PC-9 (cell line): ENCODE results near the gene GATA2. TPM values are rescaled to one million over a fixed set of nuclear protein-coding genes. Genes with fewer than 3 reads are reported as not detected.
A peak's percentile ranks its signal among the peaks of the same experiment; 100 is the strongest.

Experiments
- BruUV-seq: library from RNA; stranded (reverse); fragments of 400-500 nt; replicated peaks from 2 replicates; lab custom pipeline; 2021; lab: Mats Ljungman, UMichigan
- CTCF ChIA-PET: fragments of 300-600 bp; sonication (Branson Sonifier 250); formaldehyde crosslinking; loops from one replicate; lab custom pipeline; 2022; ENCODE audit warnings: antibody characterized with exemption; lab: Charles Lee
- POLR2A ChIA-PET: fragments of 300-600 bp; sonication (Branson Sonifier 250); formaldehyde crosslinking; loops from one replicate; lab custom pipeline; 2022; ENCODE audit warnings: antibody characterized with exemption; ENCODE audit not compliant: unreplicated experiment; lab: Charles Lee
- DNase-seq, 2 experiments: peaks; one replicate each; pipeline versions ENCODE4 v3.0.0 to v3.0.0-alpha.2; 2015 to 2022; ENCODE audit warnings: mixed read lengths in 1 of 2
- H2AFZ ChIP-seq: fragments of 200-600 bp; sonication (generic); 2 replicates; pipeline ENCODE4 v1.8.1; 2017; ENCODE audit warnings: antibody characterized with exemption
- H3F3A ChIP-seq: fragments of 200-600 bp; sonication (generic); 2 replicates; pipeline ENCODE4 v1.8.1; 2017; ENCODE audit warnings: antibody characterized with exemption, mild to moderate bottlenecking, low read depth; ENCODE audit not compliant: insufficient read depth
- H3K27ac ChIP-seq: fragments of 200-600 bp; sonication (generic); 2 replicates; pipeline ENCODE4 v1.6.1; 2016; ENCODE audit warnings: mixed run types
- H3K27me3 ChIP-seq: fragments of 200-600 bp; sonication (generic); 2 replicates; pipeline ENCODE4 v1.6.1; 2016; ENCODE audit warnings: low read depth, mixed run types; ENCODE audit not compliant: insufficient read depth
- H3K36me3 ChIP-seq: fragments of 200-600 bp; sonication (generic); 2 replicates; pipeline ENCODE4 v1.6.1; 2016; ENCODE audit warnings: low read depth, mixed run types
- H3K4me1 ChIP-seq: fragments of 200-600 bp; sonication (generic); replicated peaks from 2 replicates; pipeline ENCODE4 v1.6.1; 2016; ENCODE audit warnings: mixed run types; ENCODE audit not compliant: insufficient read depth
- H3K4me2 ChIP-seq: fragments of 200-600 bp; sonication (generic); 2 replicates; pipeline ENCODE4 v1.6.1; 2017; ENCODE audit warnings: mixed run types
- H3K4me3 ChIP-seq: fragments of 200-600 bp; sonication (generic); 2 replicates; pipeline ENCODE4 v1.6.1; 2016; ENCODE audit warnings: mixed run types
- H3K79me2 ChIP-seq: fragments of 200-600 bp; sonication (generic); 2 replicates; pipeline ENCODE4 v1.6.1; 2017; ENCODE audit warnings: low read depth, mixed run types
- H3K9me2 ChIP-seq: fragments of 200-600 bp; sonication (generic); 2 replicates; pipeline ENCODE4 v1.8.1; 2017; ENCODE audit warnings: mild to moderate bottlenecking; ENCODE audit not compliant: insufficient read depth
- H3K9me3 ChIP-seq: fragments of 200-600 bp; sonication (generic); 2 replicates; pipeline ENCODE4 v1.8.1; 2016; ENCODE audit warnings: low read depth; ENCODE audit not compliant: insufficient read depth
- H4K20me1 ChIP-seq: fragments of 200-600 bp; sonication (generic); 2 replicates; pipeline ENCODE4 v1.8.1; 2017; ENCODE audit not compliant: insufficient read depth
- CTCF ChIP-seq: fragments of 200-600 bp; sonication (generic); conservative IDR thresholded peaks from 2 replicates; pipeline ENCODE4 v1.6.1; 2017; ENCODE audit warnings: mixed run types, antibody characterized with exemption, mild to moderate bottlenecking, moderate library complexity
- EZH2 ChIP-seq: fragments of 200-600 bp; sonication (generic); IDR thresholded peaks from 2 replicates; pipeline ENCODE4 v1.8.0; 2017; ENCODE audit warnings: antibody characterized with exemption, low read depth
- intact Hi-C: fragments of 100-400 bp; cut with micrococcal nuclease; formaldehyde crosslinking; loops from one replicate; pipeline ENCODE4 v1.10.0; 2022; ENCODE audit not compliant: unreplicated experiment
- total RNA-seq: library from RNA; stranded (reverse); gene quantifications from 2 replicates; pipeline ENCODE4 v1.2.3, GENCODE V29; 2021

The GATA2 gene
- total RNA-seq, 1 experiment from 2014 or later, result 29.0 TPM

GRCh38 chr3:128433837-128434165, 59.2 kb downstream of the GATA2 start:
- H3K4me3 ChIP-seq, result no peak overlapping the region
- H3F3A ChIP-seq, result peaks cover 44% of the 10 kb centered on the region
- H2AFZ ChIP-seq, result no peak overlapping the region
- H3K9me2 ChIP-seq, result no peaks in the 10 kb centered on the region
- peak; percentile 93 to 95 for DNase-seq
- TF ChIP-seq EZH2 (no peak), CTCF (no peak)
- H4K20me1 ChIP-seq, result no peaks in the 10 kb centered on the region
- H3K27ac ChIP-seq, result peak overlapping the region; percentile 77
- H3K4me2 ChIP-seq, result peak overlapping the region; percentile 87
- ChIA-PET POLR2A (interaction anchor here (0.6 to 0.7 kb wide), 3 partner anchors 59 to 159 kb away, joined by 3 to 9 read pairs (median 5); no protein-coding TSS in a partner anchor), CTCF (interaction anchor here (1.0 kb wide), 1 partner anchor 49 kb away, joined by 3 read pairs; no protein-coding TSS in a partner anchor)
- H3K27me3 ChIP-seq, result no peaks in the 10 kb centered on the region
- no TSS peak for BruUV-seq
- no peaks in the 10 kb centered on the region for H3K36me3 ChIP-seq
- no peaks in the 10 kb centered on the region for H3K79me2 ChIP-seq
- intact Hi-C loops, result no loop called here
- peaks cover 52% of the 10 kb centered on the region for H3K4me1 ChIP-seq
- peaks cover 6% of the 10 kb centered on the region; the same call in 1 of the 2 replicates for H3K9me3 ChIP-seq

- peak overlapping the region; percentile 87 for H3K4me2 ChIP-seq
- no peaks in the 10 kb centered on the region for H3K9me2 ChIP-seq
- peak overlapping the region; percentile 77 for H3K27ac ChIP-seq
- peaks cover 44% of the 10 kb centered on the region for H3F3A ChIP-seq
- no peaks in the 10 kb centered on the region for H4K20me1 ChIP-seq
- no TSS peak for BruUV-seq
- peak; percentile 42 to 60 for DNase-seq
- intact Hi-C loops, result no loop called here
- H3K9me3 ChIP-seq, result peaks cover 6% of the 10 kb centered on the region; the same call in 1 of the 2 replicates
- H3K4me1 ChIP-seq, result peaks cover 53% of the 10 kb centered on the region
- peak overlapping the region; percentile 56 for H3K4me3 ChIP-seq
- H3K36me3 ChIP-seq, result no peaks in the 10 kb centered on the region
- peak overlapping the region; percentile 63; the same call in 1 of the 2 replicates for H2AFZ ChIP-seq
- H3K79me2 ChIP-seq, result no peaks in the 10 kb centered on the region
- H3K27me3 ChIP-seq, result no peaks in the 10 kb centered on the region
- TF ChIP-seq CTCF, result no peak
- POLR2A ChIA-PET, result interaction anchor here (0.6 to 0.7 kb wide), 6 partner anchors 19 to 172 kb away, joined by 3 to 9 read pairs (median 5); no protein-coding TSS in a partner anchor
- CTCF ChIA-PET, result interaction anchor here (0.6 to 1.0 kb wide), 3 partner anchors 50 to 338 kb away, joined by 3 to 4 read pairs (median 3); no protein-coding TSS in a partner anchor
Observed at GRCh38 chr3:128432971-128433836, 59.8 kb downstream of the GATA2 start.

- Histone ChIP-seq H2AFZ (peak overlapping the region; percentile 63), H3K4me3 (peak overlapping the region; percentile 56; the same call in 1 of the 2 replicates), H3K27me3 (no peaks in the 10 kb centered on the region)
Observed at GRCh38 chr3:128432301-128432970, 60.6 kb downstream of the GATA2 start.

More at GRCh38 chr3:128432301-128432970, 60.6 kb downstream of the GATA2 start:
- Histone ChIP-seq H3K4me2 (peak overlapping the region; percentile 87), H3K27ac (peak overlapping the region; percentile 77; the same call in 1 of the 2 replicates), H3K36me3 (no peaks in the 10 kb centered on the region), H3K79me2 (no peaks in the 10 kb centered on the region), H3K4me1 (peaks cover 61% of the 10 kb centered on the region), H3K9me3 (peaks cover 3% of the 10 kb centered on the region; the same call in 1 of the 2 replicates), H3F3A (peaks cover 44% of the 10 kb centered on the region), H4K20me1 (no peaks in the 10 kb centered on the region), H3K9me2 (no peaks in the 10 kb centered on the region)
- no peak for TF ChIP-seq EZH2
- TF ChIP-seq CTCF, result no peak
- intact Hi-C loops, result no loop called here
- POLR2A ChIA-PET, result interaction anchor here (0.6 to 0.7 kb wide), 2 partner anchors 20 to 71 kb away, joined by 3 to 8 read pairs; no protein-coding TSS in a partner anchor
- CTCF ChIA-PET, result interaction anchor here (0.6 to 0.9 kb wide), 3 partner anchors 105 to 338 kb away, joined by 3 to 5 read pairs (median 4); no protein-coding TSS in a partner anchor
- BruUV-seq, result TSS peak; percentile 39
- peak; percentile 37 to 68 for DNase-seq
